ENCODE measurements around the gene TMEM109. TPM values are rescaled to one million over a fixed set of nuclear protein-coding genes. Genes with fewer than 3 reads are reported as not detected.

TMEM109 gene
- total RNA-seq, 2 donors from 2014 or later, result 35.0 to 53.4 TPM

GRCh38 chr11:60960405-60960804 lies 46.4 kb downstream of the TMEM109 start:
- no peak overlapping the region for H3K4me3 ChIP-seq

GRCh38 chr11:60964801-60965200 lies 50.8 kb downstream of the TMEM109 start:
- Histone ChIP-seq H3K36me3 (no peaks in the 10 kb centered on the region), H3K4me1 (no peaks in the 10 kb centered on the region), H3K9me3 (no peaks in the 10 kb centered on the region), H3K4me3 (no peak overlapping the region), H3K27ac (no peak overlapping the region), H3K27me3 (no peaks in the 10 kb centered on the region), H3K9ac (ENCODE audit: low read depth in 2 of 2, low read length in 2 of 2) (no peak overlapping the region)
- TF ChIP-seq CTCF (IDR thresholded peaks at IDR 0.05), result no peak
- intact Hi-C loops (cut with DNase I), result no loop called here
- DNase-seq, result no peak

More at GRCh38 chr11:60960405-60960804, 46.4 kb downstream of the TMEM109 start:
- H3K27me3 ChIP-seq, result no peaks in the 10 kb centered on the region
- no peaks in the 10 kb centered on the region for H3K9me3 ChIP-seq
- TF ChIP-seq CTCF (IDR thresholded peaks at IDR 0.05), result no peak
- no peaks in the 10 kb centered on the region for H3K4me1 ChIP-seq
- no peaks in the 10 kb centered on the region for H3K36me3 ChIP-seq
- H3K9ac ChIP-seq (ENCODE audit: low read depth in 2 of 2, low read length in 2 of 2), result no peak overlapping the region
- intact Hi-C loops (cut with DNase I), result no loop called here
- DNase-seq, result no peak
- no peak overlapping the region for H3K27ac ChIP-seq

DNA sequence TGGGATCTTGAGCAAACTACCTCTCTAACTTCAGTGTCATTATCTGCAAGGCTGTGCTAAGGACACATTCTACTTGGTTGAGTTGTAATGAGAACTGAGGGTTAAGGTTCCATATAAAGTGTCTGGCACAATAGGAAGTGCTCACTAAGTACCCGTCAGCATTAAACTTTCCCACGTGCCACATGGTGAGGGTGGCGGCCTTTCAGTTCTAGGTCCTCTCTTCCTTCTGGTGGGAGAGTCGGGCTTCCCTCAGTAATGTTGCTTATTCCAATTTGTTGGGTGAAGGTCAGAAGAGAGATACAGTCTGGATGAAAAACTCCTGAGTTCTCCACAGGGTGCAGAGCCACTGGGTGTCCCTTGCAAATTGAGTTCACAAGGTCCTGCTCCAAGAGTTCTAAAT lies 52.9 kb downstream of the TMEM109 start:
- intact Hi-C loops (cut with DNase I), result no loop called here

GRCh38 chr11:60968223-60968622 lies 54.3 kb downstream of the TMEM109 start:
- Histone ChIP-seq H3K27ac (no peak overlapping the region), H3K27me3 (no peaks in the 10 kb centered on the region), H3K4me1 (no peaks in the 10 kb centered on the region), H3K36me3 (no peaks in the 10 kb centered on the region), H3K9ac (ENCODE audit: low read depth in 2 of 2, low read length in 2 of 2) (no peak overlapping the region), H3K4me3 (no peak overlapping the region), H3K9me3 (no peaks in the 10 kb centered on the region)
- no peak for TF ChIP-seq CTCF (IDR thresholded peaks at IDR 0.05)
- intact Hi-C loops (cut with DNase I), result no loop called here
- DNase-seq, result no peak

More for the DNA sequence above, 52.9 kb downstream of the TMEM109 start:
- TF ChIP-seq CTCF (IDR thresholded peaks at IDR 0.05), result no peak
- Histone ChIP-seq H3K27ac (no peak overlapping the region), H3K9me3 (no peaks in the 10 kb centered on the region), H3K36me3 (no peaks in the 10 kb centered on the region), H3K4me1 (no peaks in the 10 kb centered on the region), H3K9ac (ENCODE audit: low read depth in 2 of 2, low read length in 2 of 2) (no peak overlapping the region), H3K4me3 (no peak overlapping the region), H3K27me3 (no peaks in the 10 kb centered on the region)
- no peak for DNase-seq

DNA sequence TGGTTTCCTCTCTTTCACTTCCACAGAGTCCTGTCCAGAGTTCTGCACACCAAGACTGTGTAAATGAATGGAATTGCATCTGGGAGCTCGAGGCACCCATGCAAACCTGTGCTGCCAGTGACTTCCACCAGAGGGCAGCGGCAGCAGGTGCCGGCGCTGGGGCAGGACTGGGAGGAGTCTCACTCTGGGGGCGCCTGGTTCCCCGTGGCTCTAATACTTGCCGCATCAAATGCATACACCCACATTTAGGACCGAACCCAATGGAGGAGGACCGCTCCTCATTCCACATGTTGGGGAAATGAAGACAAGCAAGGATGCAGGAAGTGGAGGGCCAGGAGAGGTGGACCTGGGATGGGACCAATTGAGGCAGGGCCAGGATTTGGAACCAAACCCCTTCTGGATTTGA lies 56.4 kb downstream of the TMEM109 start:
- H3K4me1 ChIP-seq, result no peaks in the 10 kb centered on the region
- TF ChIP-seq CTCF (IDR thresholded peaks at IDR 0.05), result peak; percentile 88
- intact Hi-C loops (cut with DNase I), result loop anchor here (2.0 kb wide), 1 partner anchor 158 kb away; no protein-coding TSS in a partner anchor

More for the DNA sequence above, 56.4 kb downstream of the TMEM109 start:
- Histone ChIP-seq H3K4me3 (no peak overlapping the region), H3K27me3 (no peaks in the 10 kb centered on the region), H3K27ac (no peak overlapping the region), H3K9me3 (no peaks in the 10 kb centered on the region), H3K36me3 (no peaks in the 10 kb centered on the region), H3K9ac (ENCODE audit: low read depth in 2 of 2, low read length in 2 of 2) (no peak overlapping the region)
- peak; percentile 67 for DNase-seq
